ENCODE measurements around the gene STK32C.

DNA sequence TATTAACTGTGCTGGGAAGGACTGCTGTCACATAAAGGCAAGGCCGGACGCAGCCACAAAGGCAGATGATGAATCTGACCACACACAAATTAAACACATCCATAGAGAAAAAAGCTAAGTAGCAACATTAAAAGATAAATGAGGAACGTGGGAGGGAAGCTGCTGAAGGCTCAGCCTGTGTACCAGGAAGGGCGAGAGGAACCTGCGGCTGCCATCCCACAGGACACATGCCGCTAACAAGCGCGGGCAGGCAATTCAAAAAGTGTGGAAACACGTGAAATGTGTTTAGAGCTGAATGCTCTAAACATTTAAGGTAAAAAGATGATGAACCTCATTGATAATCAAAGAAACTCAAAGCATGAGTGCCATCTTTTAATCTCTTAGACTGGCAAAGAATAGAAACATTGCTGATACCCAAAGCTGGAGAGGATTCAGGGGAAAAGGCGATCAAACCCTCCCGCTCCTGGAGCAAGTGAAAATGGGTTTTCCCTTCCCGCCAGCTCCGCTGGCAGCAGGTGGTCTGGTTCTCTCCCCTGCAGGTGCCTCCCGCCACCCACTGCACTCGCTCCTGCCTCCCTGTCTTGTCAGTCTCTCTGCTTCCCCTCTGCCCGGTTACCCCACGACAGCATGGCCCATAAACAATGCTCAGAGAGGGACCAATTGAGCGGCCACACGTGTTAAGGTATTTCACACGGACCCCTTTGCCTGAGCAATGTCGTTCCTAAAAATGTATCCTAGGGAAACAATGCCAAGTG is 4.2 kb downstream of the STK32C start:
- TF ChIP-seq POLR2AphosphoS5 (IDR thresholded peaks at IDR 0.05), result no peak
- TF ChIP-seq, protein P1, sequence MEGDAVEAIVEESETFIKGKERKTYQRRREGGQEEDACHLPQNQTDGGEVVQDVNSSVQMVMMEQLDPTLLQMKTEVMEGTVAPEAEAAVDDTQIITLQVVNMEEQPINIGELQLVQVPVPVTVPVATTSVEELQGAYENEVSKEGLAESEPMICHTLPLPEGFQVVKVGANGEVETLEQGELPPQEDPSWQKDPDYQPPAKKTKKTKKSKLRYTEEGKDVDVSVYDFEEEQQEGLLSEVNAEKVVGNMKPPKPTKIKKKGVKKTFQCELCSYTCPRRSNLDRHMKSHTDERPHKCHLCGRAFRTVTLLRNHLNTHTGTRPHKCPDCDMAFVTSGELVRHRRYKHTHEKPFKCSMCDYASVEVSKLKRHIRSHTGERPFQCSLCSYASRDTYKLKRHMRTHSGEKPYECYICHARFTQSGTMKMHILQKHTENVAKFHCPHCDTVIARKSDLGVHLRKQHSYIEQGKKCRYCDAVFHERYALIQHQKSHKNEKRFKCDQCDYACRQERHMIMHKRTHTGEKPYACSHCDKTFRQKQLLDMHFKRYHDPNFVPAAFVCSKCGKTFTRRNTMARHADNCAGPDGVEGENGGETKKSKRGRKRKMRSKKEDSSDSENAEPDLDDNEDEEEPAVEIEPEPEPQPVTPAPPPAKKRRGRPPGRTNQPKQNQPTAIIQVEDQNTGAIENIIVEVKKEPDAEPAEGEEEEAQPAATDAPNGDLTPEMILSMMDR (IDR thresholded peaks at IDR 0.05; ENCODE audit: poor library complexity, severe bottlenecking), result no peak
- TF ChIP-seq EZH2 (IDR thresholded peaks at IDR 0.05; ENCODE audit: borderline replicate concordance, insufficient read depth, low read length, poor library complexity, severe bottlenecking), result no peak

Data from neural cell (in vitro differentiated cells).